ENCODE results near the gene MAN1A1.

MAN1A1 gene

GRCh38 chr6:119324718-119325117, 24.8 kb downstream of the MAN1A1 start:
- ATAC-seq = no peak
- Mint-ChIP-seq H3K4me3 (no peak overlapping the region), H3K27ac (no peak overlapping the region), H3K36me3 (ENCODE audit: low read depth) (peaks cover 3% of the 10 kb centered on the region), H3K9me3 (no peaks in the 10 kb centered on the region), H3K27me3 (no peaks in the 10 kb centered on the region), H3K4me1 (peaks cover 23% of the 10 kb centered on the region)
- no peak for DNase-seq

GRCh38 chr6:119323931-119324330, 25.6 kb downstream of the MAN1A1 start:
- Mint-ChIP-seq H3K27me3 (no peaks in the 10 kb centered on the region), H3K36me3 (ENCODE audit: low read depth) (peaks cover 4% of the 10 kb centered on the region), H3K4me3 (no peak overlapping the region), H3K4me1 (peaks cover 23% of the 10 kb centered on the region), H3K9me3 (no peaks in the 10 kb centered on the region), H3K27ac (no peak overlapping the region)
- ATAC-seq = no peak
- no peak for DNase-seq

- ATAC-seq (no peak), DNase-seq (no peak)
- H3K4me3 Mint-ChIP-seq = no peak overlapping the region
- H3K4me1 Mint-ChIP-seq = peaks cover 25% of the 10 kb centered on the region
- no peaks in the 10 kb centered on the region for H3K9me3 Mint-ChIP-seq
- peaks cover 7% of the 10 kb centered on the region for H3K36me3 Mint-ChIP-seq (ENCODE audit: low read depth)
- no peaks in the 10 kb centered on the region for H3K27me3 Mint-ChIP-seq
- no peak overlapping the region for H3K27ac Mint-ChIP-seq
Observed at GRCh38 chr6:119323478-119323877, 26.1 kb downstream of the MAN1A1 start.

- H3K27ac Mint-ChIP-seq = no peak overlapping the region
- peak; percentile 22 for DNase-seq
Observed at GRCh38 chr6:119322715-119323350, 26.7 kb downstream of the MAN1A1 start.

GRCh38 chr6:119322034-119322433, 27.5 kb downstream of the MAN1A1 start:
- DNase-seq (no peak), ATAC-seq (no peak)
- Mint-ChIP-seq H3K27ac (no peak overlapping the region), H3K4me1 (peaks cover 24% of the 10 kb centered on the region), H3K27me3 (no peaks in the 10 kb centered on the region), H3K9me3 (no peaks in the 10 kb centered on the region), H3K36me3 (ENCODE audit: low read depth) (peaks cover 10% of the 10 kb centered on the region), H3K4me3 (no peak overlapping the region)

More at GRCh38 chr6:119322715-119323350, 26.7 kb downstream of the MAN1A1 start:
- no peak overlapping the region for H3K4me3 Mint-ChIP-seq
- peak; percentile 86 for ATAC-seq
- H3K36me3 Mint-ChIP-seq (ENCODE audit: low read depth) = peaks cover 10% of the 10 kb centered on the region
- no peaks in the 10 kb centered on the region for H3K27me3 Mint-ChIP-seq
- peaks cover 24% of the 10 kb centered on the region for H3K4me1 Mint-ChIP-seq
- no peaks in the 10 kb centered on the region for H3K9me3 Mint-ChIP-seq

GRCh38 chr6:119319694-119320093, 29.9 kb downstream of the MAN1A1 start:
- H3K36me3 Mint-ChIP-seq (ENCODE audit: low read depth) = peaks cover 9% of the 10 kb centered on the region
- peaks cover 42% of the 10 kb centered on the region for H3K4me1 Mint-ChIP-seq
- no peak overlapping the region for H3K4me3 Mint-ChIP-seq
- H3K9me3 Mint-ChIP-seq = no peaks in the 10 kb centered on the region
- ATAC-seq = no peak
- no peaks in the 10 kb centered on the region for H3K27me3 Mint-ChIP-seq
- H3K27ac Mint-ChIP-seq = no peak overlapping the region
- DNase-seq = no peak

- ATAC-seq (no peak), DNase-seq (no peak)
- Mint-ChIP-seq H3K36me3 (ENCODE audit: low read depth) (peaks cover 9% of the 10 kb centered on the region), H3K27ac (no peak overlapping the region), H3K27me3 (no peaks in the 10 kb centered on the region), H3K4me1 (peaks cover 48% of the 10 kb centered on the region), H3K9me3 (no peaks in the 10 kb centered on the region), H3K4me3 (no peak overlapping the region)
Observed at GRCh38 chr6:119318730-119319129, 30.8 kb downstream of the MAN1A1 start.

- Mint-ChIP-seq H3K27me3 (no peaks in the 10 kb centered on the region), H3K36me3 (ENCODE audit: low read depth) (peaks cover 7% of the 10 kb centered on the region), H3K27ac (no peak overlapping the region), H3K4me1 (peaks cover 48% of the 10 kb centered on the region), H3K9me3 (no peaks in the 10 kb centered on the region), H3K4me3 (no peak overlapping the region)
- no peak for DNase-seq
- ATAC-seq = no peak
Observed at GRCh38 chr6:119318176-119318575, 31.4 kb downstream of the MAN1A1 start.

- no peak for DNase-seq
- Mint-ChIP-seq H3K9me3 (no peaks in the 10 kb centered on the region), H3K36me3 (ENCODE audit: low read depth) (peaks cover 9% of the 10 kb centered on the region), H3K27me3 (no peaks in the 10 kb centered on the region), H3K27ac (no peak overlapping the region), H3K4me1 (peaks cover 48% of the 10 kb centered on the region), H3K4me3 (no peak overlapping the region)
- no peak for ATAC-seq
Observed at GRCh38 chr6:119317007-119317406, 32.6 kb downstream of the MAN1A1 start.

GRCh38 chr6:119314885-119315272, 34.7 kb downstream of the MAN1A1 start:
- H3K4me1 Mint-ChIP-seq = peaks cover 58% of the 10 kb centered on the region
- H3K36me3 Mint-ChIP-seq (ENCODE audit: low read depth) = peaks cover 9% of the 10 kb centered on the region
- no peak for DNase-seq

GRCh38 chr6:119313937-119314884, 35.4 kb downstream of the MAN1A1 start:
- Mint-ChIP-seq H3K4me3 (peak overlapping the region; percentile 43), H3K27ac (peak overlapping the region; percentile 84), H3K36me3 (ENCODE audit: low read depth) (peaks cover 9% of the 10 kb centered on the region), H3K9me3 (no peaks in the 10 kb centered on the region), H3K4me1 (peaks cover 65% of the 10 kb centered on the region), H3K27me3 (no peaks in the 10 kb centered on the region)
- ATAC-seq (peak; percentile 65), DNase-seq (peak; percentile 33)

More at GRCh38 chr6:119314885-119315272, 34.7 kb downstream of the MAN1A1 start:
- peak overlapping the region; percentile 43 for H3K4me3 Mint-ChIP-seq
- no peaks in the 10 kb centered on the region for H3K9me3 Mint-ChIP-seq
- no peaks in the 10 kb centered on the region for H3K27me3 Mint-ChIP-seq
- peak overlapping the region; percentile 84 for H3K27ac Mint-ChIP-seq
- ATAC-seq = peak; percentile 6

GRCh38 chr6:119312875-119313338, 36.7 kb downstream of the MAN1A1 start:
- peaks cover 2% of the 10 kb centered on the region for H3K36me3 Mint-ChIP-seq (ENCODE audit: low read depth)
- DNase-seq (peak; percentile 29), ATAC-seq (peak; percentile 69)
- H3K4me3 Mint-ChIP-seq = peak overlapping the region; percentile 52
- no peaks in the 10 kb centered on the region for H3K9me3 Mint-ChIP-seq
- no peaks in the 10 kb centered on the region for H3K27me3 Mint-ChIP-seq
- H3K4me1 Mint-ChIP-seq = peaks cover 71% of the 10 kb centered on the region
- peak overlapping the region; percentile 84 for H3K27ac Mint-ChIP-seq

- DNase-seq (no peak), ATAC-seq (no peak)
- peak overlapping the region; percentile 52 for H3K4me3 Mint-ChIP-seq
- peaks cover 4% of the 10 kb centered on the region for H3K36me3 Mint-ChIP-seq (ENCODE audit: low read depth)
- H3K27me3 Mint-ChIP-seq = no peaks in the 10 kb centered on the region
- no peaks in the 10 kb centered on the region for H3K9me3 Mint-ChIP-seq
- H3K27ac Mint-ChIP-seq = peak overlapping the region; percentile 84
- H3K4me1 Mint-ChIP-seq = peaks cover 75% of the 10 kb centered on the region
Observed at GRCh38 chr6:119312441-119312840, 37.1 kb downstream of the MAN1A1 start.

- peak overlapping the region; percentile 84 for H3K27ac Mint-ChIP-seq
- peaks cover 6% of the 10 kb centered on the region for H3K36me3 Mint-ChIP-seq (ENCODE audit: low read depth)
- no peaks in the 10 kb centered on the region for H3K27me3 Mint-ChIP-seq
- no peak for ATAC-seq
- no peak for DNase-seq
- no peak overlapping the region for H3K4me3 Mint-ChIP-seq
- H3K9me3 Mint-ChIP-seq = no peaks in the 10 kb centered on the region
- H3K4me1 Mint-ChIP-seq = peaks cover 75% of the 10 kb centered on the region
Observed at GRCh38 chr6:119311514-119312142, 37.9 kb downstream of the MAN1A1 start.
